ENCODE data around the gene RAB38.

Gene RAB38

DNA sequence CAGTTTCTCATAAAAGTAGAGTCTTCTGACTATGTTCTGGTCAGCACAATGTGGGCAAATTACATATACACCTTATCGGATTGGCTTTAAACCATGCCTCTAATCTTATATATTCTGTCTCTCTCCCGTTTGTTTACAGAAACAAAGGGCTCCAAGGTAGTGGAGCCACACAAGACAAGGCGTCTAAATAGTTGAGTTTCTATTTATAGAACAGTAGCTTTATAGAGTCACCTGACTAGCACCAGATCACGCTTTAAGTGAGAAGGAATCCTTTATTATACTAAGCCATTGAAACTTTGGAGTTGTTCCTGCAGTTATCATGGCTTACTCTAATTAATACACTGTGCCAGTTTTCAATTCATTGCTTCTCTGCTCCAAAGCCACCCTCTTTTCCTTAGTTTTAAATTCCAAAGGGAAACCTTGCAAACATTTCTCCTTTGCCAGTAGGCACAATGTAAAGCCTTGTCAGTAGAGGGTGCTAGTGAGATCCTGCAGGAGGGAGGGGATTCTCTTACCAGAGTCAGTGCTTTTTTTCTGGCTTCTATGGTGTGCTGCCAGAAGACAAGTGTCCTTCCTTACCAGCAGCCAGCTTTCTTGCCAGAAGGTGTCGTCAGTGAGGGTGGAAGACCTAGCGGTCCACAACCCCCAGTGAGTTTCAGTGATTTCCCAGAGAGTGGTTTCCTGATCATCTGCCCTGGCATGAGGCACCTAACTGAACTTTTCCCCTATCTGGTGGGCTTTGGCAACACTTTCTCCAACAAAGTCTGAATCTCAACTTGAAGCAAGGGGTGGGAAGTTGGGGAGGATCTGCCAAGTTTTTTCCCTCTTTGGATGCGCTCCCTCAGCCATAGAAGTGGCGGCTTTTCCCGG is 71.7 kb downstream of the RAB38 start:
- peak; percentile 17 for DNase-seq (ENCODE audit: low spot score)
- in situ Hi-C loops (cut with MboI; ENCODE audit: low sequenced_read_pairs, unreplicated experiment), result no loop called here
- TF ChIP-seq, protein P1, sequence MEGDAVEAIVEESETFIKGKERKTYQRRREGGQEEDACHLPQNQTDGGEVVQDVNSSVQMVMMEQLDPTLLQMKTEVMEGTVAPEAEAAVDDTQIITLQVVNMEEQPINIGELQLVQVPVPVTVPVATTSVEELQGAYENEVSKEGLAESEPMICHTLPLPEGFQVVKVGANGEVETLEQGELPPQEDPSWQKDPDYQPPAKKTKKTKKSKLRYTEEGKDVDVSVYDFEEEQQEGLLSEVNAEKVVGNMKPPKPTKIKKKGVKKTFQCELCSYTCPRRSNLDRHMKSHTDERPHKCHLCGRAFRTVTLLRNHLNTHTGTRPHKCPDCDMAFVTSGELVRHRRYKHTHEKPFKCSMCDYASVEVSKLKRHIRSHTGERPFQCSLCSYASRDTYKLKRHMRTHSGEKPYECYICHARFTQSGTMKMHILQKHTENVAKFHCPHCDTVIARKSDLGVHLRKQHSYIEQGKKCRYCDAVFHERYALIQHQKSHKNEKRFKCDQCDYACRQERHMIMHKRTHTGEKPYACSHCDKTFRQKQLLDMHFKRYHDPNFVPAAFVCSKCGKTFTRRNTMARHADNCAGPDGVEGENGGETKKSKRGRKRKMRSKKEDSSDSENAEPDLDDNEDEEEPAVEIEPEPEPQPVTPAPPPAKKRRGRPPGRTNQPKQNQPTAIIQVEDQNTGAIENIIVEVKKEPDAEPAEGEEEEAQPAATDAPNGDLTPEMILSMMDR (IDR thresholded peaks at IDR 0.05; ENCODE audit: borderline replicate concordance, control extremely low read depth, extremely low read depth, insufficient read depth, missing control alignments), result peak; percentile 69

DNA sequence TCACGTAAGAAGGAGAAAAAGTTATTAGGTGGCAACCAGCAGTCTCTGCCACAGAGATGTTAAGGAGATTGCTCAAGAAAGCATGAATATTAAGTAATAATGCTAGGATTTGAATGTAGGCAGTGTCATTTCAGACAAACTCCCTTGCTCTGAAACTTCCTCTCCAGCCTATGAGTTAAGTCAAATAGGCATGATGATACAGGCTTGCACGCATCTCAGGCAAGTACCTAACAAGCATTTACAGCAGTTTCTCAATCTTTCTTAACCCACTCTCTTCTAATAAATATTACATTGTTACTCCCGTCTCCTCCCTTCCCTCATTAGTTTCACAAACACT is 72.7 kb downstream of the RAB38 start:
- in situ Hi-C loops (cut with MboI; ENCODE audit: low sequenced_read_pairs, unreplicated experiment), result no loop called here
- TF ChIP-seq, protein P1 (IDR thresholded peaks at IDR 0.05; ENCODE audit: borderline replicate concordance, control extremely low read depth, extremely low read depth, insufficient read depth, missing control alignments), result no peak
- no peak for DNase-seq (ENCODE audit: low spot score)

DNA sequence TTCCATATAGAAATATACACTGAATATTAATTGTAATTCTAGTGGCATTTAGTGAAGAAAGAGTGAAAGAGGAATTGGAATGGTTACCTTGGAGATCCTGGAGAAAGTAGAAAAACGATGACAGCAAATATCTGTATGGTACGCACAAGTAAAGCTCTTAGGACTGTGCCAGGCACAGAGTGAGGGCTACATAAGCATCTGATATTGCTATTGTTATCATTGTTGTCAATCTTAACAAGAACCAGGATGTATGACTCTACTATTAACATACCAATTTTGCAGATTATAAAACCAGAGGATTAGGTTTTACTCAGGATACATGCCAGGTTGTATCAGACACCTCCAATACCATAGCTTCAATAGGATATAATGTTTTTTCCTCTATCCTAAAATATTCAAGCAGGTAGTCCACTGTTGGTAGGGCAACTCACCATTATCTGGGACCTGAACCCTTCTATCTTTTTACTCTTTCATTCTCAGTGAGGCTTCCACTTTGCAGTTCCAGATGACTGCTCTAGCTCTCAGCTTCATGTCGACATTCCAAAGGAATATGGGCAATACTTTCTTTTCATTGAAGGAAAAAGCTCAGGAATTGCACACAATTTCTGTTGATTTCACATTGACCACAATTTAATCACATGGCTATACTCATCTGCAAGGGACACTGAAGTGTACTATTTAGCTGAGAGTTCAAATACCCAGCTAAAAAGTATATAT is 73.2 kb downstream of the RAB38 start:
- in situ Hi-C loops (cut with MboI; ENCODE audit: low sequenced_read_pairs, unreplicated experiment), result no loop called here
- no peak for DNase-seq (ENCODE audit: low spot score)
- TF ChIP-seq, protein P1 (IDR thresholded peaks at IDR 0.05; ENCODE audit: borderline replicate concordance, control extremely low read depth, extremely low read depth, insufficient read depth, missing control alignments), result no peak

DNA sequence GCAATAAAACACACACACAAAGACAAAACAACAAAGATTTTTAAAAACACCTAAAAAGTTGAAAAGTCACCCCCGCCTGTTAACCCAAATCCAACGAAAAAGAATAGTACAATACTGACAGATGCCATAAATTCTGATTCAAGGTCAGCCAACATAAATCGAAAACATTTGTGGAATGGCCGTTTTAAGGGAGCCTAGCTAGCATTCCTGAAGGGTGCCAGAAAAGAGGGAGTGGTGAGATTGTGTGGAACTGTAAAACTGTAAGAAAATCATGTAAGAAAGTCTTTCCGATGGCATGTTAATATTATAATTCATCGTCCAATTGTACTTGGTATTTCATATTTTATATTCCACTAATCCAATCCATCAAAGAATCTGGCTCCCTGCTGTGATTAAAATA is 75.1 kb downstream of the RAB38 start:
- no peak for DNase-seq (ENCODE audit: low spot score)
- in situ Hi-C loops (cut with MboI; ENCODE audit: low sequenced_read_pairs, unreplicated experiment), result no loop called here
- TF ChIP-seq, protein P1 (IDR thresholded peaks at IDR 0.05; ENCODE audit: borderline replicate concordance, control extremely low read depth, extremely low read depth, insufficient read depth, missing control alignments), result no peak

DNA sequence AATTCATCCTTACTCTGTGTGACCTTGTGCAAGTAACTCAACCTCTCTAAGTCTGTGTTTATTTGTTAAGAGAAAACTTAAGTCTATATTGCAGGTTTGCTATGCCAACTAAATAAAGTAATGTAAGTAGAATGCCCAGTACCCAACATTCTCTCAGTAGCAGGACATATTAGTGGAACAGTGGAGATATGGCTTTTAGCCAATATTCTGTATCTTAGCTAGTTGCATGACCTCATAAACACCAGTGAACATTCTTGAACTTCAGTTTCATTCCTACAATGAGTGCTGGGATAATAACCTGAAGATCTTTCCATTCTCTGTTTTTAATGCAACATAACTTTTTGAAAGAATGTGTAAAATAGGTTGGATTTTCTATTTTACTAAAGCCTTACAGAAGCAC is 77.0 kb downstream of the RAB38 start:
- no peak for DNase-seq (ENCODE audit: low spot score)
- in situ Hi-C loops (cut with MboI; ENCODE audit: low sequenced_read_pairs, unreplicated experiment), result no loop called here
- TF ChIP-seq, protein P1 (IDR thresholded peaks at IDR 0.05; ENCODE audit: borderline replicate concordance, control extremely low read depth, extremely low read depth, insufficient read depth, missing control alignments), result no peak

DNA sequence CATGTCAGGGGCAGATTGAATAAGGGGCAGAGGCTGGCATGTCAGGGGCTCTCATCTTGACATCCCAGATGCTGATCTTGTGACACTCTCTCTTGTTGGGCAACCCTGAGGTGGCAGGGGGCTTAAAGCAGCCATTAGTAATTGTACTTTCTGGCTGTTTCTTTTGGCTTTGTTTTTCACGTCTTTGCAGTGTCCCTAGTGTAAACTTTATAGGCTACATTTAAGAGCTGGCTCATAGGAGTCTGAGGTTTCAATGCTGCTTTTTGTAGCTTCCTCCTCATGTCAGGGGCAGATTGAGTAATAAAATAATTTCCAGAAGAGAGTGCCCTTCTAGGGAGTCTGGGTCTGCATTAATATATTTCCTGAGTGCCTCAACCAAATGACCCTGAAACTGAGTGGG is 86.1 kb downstream of the RAB38 start:
- in situ Hi-C loops (cut with MboI; ENCODE audit: low sequenced_read_pairs, unreplicated experiment), result no loop called here
- TF ChIP-seq, protein P1 (IDR thresholded peaks at IDR 0.05; ENCODE audit: borderline replicate concordance, control extremely low read depth, extremely low read depth, insufficient read depth, missing control alignments), result no peak
- DNase-seq (ENCODE audit: low spot score), result no peak

Data from GM13976 (cell line).